ENCODE results near the gene ARL10. TPM values are rescaled to one million over a fixed set of nuclear protein-coding genes. Genes with fewer than 3 reads are reported as not detected.

ARL10 gene
- total RNA-seq, 2 donors from 2014 or later, result 1.3 to 2.8 TPM

DNA sequence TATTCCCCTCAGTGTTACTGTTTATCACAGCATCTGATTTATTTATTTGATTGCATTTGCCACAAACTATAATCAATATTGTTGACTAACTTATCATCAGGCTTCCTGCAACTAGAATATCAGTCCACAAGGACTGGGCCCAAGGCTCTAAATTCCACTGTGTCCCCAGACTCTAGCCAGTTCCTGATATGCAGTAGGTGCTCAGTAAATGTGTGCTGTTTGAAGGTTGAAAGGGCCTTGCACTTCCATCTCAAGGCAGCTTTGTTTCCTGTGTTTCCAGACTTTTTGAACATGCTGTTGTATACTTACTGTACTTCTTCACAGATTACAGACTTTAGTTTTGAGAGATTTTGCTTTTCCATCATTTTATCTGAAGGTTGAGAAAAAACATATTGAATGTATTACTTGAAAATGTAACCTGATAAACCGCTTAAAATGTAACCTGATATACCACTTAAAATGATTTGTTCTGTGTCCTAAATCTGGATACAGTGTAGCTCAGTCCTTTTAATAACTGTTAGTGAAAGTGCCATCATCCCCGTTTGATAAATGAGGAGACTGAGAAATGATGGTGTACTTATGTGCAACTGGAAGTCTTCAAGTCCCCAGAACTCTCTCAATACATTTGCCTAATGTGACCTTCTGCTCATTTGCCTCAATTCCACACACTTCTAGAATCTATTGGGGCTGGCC, 22.4 kb upstream of the ARL10 start:
- no peak overlapping the region for H3K4me3 ChIP-seq
- no peaks in the 10 kb centered on the region for H3K9me3 ChIP-seq
- no peak overlapping the region for H3K9ac ChIP-seq (ENCODE audit: low read depth in 2 of 2, low read length in 2 of 2)
- H3K4me1 ChIP-seq, result no peaks in the 10 kb centered on the region
- DNase-seq, result no peak
- H3K27me3 ChIP-seq, result no peaks in the 10 kb centered on the region
- TF ChIP-seq, protein P1, sequence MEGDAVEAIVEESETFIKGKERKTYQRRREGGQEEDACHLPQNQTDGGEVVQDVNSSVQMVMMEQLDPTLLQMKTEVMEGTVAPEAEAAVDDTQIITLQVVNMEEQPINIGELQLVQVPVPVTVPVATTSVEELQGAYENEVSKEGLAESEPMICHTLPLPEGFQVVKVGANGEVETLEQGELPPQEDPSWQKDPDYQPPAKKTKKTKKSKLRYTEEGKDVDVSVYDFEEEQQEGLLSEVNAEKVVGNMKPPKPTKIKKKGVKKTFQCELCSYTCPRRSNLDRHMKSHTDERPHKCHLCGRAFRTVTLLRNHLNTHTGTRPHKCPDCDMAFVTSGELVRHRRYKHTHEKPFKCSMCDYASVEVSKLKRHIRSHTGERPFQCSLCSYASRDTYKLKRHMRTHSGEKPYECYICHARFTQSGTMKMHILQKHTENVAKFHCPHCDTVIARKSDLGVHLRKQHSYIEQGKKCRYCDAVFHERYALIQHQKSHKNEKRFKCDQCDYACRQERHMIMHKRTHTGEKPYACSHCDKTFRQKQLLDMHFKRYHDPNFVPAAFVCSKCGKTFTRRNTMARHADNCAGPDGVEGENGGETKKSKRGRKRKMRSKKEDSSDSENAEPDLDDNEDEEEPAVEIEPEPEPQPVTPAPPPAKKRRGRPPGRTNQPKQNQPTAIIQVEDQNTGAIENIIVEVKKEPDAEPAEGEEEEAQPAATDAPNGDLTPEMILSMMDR (IDR thresholded peaks at IDR 0.05), result no peak
- intact Hi-C loops (cut with DNase I), result no loop called here
- H3K27ac ChIP-seq, result no peak overlapping the region
- H3K36me3 ChIP-seq, result peaks cover 16% of the 10 kb centered on the region

DNA sequence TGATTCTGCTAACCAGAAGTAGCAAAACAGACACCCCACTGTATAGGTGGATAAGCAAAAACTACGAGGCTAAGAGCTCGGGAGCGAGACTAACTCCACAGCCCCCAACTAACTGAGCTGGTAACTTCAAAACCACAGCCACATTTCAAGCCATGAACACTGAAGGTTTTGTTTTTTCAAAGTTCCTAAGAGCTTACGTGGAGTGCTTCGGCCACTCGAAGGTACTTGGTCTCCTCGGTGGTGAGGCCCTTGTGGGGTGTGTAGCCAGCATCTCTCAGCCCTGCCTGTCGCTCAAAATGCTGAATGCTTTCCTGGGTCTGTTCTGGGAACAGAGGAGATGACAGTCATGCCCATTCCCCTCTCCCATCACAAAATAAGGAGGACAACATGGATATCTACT, 14.9 kb upstream of the ARL10 start:
- DNase-seq, result no peak
- no peaks in the 10 kb centered on the region for H3K4me1 ChIP-seq
- H3K9me3 ChIP-seq, result no peaks in the 10 kb centered on the region
- no peak overlapping the region for H3K9ac ChIP-seq (ENCODE audit: low read depth in 2 of 2, low read length in 2 of 2)
- intact Hi-C loops (cut with DNase I), result no loop called here
- peaks cover 15% of the 10 kb centered on the region for H3K36me3 ChIP-seq
- H3K27ac ChIP-seq, result no peak overlapping the region
- TF ChIP-seq, protein P1 (IDR thresholded peaks at IDR 0.05), result no peak
- no peak overlapping the region for H3K4me3 ChIP-seq
- H3K27me3 ChIP-seq, result no peaks in the 10 kb centered on the region

DNA sequence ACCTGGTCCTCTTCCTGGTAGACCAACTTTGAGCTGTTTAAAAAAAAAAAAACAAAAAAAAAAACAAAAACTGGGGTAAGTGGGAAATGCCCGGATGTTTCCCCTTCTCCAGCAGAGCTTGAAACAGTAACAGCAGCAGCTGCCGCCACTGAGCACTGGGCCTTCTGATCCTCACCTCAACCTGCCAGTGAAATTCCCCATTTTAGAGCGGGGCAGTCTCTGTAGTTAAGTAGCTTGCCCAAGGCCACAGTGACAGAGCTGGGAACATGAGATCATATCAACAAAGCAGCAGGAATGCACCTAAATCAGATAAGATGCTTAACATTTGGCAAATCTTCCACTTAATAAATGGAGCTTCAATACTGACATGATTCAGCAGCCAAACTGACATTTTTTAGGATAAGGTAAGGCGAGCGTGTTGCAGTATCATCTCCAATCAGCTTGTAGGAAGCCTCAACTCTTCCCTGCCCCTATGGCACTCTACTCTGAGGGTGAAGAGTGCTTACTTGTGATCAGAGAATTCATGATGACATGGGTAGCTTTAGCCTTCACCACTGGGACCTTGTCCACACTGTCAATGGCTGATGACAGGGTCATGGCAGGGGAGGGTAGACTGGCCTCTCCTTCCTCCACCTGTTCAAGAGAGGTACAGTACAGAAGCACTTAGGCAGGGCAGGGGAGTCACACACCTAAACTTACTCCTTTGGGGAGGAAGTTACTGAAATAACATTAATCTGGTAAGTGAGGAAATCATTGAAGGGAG, 13.0 kb upstream of the ARL10 start:
- Histone ChIP-seq H3K27me3 (no peaks in the 10 kb centered on the region), H3K27ac (no peak overlapping the region), H3K9me3 (no peaks in the 10 kb centered on the region), H3K9ac (ENCODE audit: low read depth in 2 of 2, low read length in 2 of 2) (no peak overlapping the region), H3K4me1 (no peaks in the 10 kb centered on the region), H3K36me3 (peaks cover 5% of the 10 kb centered on the region), H3K4me3 (no peak overlapping the region)
- no peak for DNase-seq
- intact Hi-C loops (cut with DNase I), result no loop called here
- TF ChIP-seq, protein P1 (IDR thresholded peaks at IDR 0.05), result no peak

DNA sequence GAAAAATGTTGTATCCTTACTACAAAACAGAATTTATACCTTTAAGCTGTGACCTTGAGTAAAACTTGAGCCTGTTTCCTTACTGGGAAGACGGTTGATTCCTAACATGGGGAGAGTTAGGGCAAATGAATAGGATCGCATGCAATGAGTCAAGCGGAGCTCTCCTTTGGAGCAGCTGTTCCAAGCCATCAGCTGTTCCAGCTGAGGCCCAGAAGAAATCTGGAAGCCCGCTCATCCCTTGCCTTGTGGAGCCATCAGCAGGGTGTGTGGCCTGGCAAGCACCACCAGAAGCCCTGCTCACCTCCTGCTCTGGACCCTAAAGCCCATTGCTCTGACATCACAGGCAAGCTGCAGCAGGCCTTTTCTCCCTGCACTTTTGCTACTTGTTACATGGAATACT, 11.8 kb upstream of the ARL10 start:
- no peak for DNase-seq
- H3K9ac ChIP-seq (ENCODE audit: low read depth in 2 of 2, low read length in 2 of 2), result no peak overlapping the region
- intact Hi-C loops (cut with DNase I), result no loop called here
- H3K27ac ChIP-seq, result no peak overlapping the region
- no peaks in the 10 kb centered on the region for H3K9me3 ChIP-seq
- peaks cover 5% of the 10 kb centered on the region for H3K36me3 ChIP-seq
- TF ChIP-seq, protein P1 (IDR thresholded peaks at IDR 0.05), result no peak
- no peaks in the 10 kb centered on the region for H3K27me3 ChIP-seq
- no peaks in the 10 kb centered on the region for H3K4me1 ChIP-seq
- H3K4me3 ChIP-seq, result no peak overlapping the region

DNA sequence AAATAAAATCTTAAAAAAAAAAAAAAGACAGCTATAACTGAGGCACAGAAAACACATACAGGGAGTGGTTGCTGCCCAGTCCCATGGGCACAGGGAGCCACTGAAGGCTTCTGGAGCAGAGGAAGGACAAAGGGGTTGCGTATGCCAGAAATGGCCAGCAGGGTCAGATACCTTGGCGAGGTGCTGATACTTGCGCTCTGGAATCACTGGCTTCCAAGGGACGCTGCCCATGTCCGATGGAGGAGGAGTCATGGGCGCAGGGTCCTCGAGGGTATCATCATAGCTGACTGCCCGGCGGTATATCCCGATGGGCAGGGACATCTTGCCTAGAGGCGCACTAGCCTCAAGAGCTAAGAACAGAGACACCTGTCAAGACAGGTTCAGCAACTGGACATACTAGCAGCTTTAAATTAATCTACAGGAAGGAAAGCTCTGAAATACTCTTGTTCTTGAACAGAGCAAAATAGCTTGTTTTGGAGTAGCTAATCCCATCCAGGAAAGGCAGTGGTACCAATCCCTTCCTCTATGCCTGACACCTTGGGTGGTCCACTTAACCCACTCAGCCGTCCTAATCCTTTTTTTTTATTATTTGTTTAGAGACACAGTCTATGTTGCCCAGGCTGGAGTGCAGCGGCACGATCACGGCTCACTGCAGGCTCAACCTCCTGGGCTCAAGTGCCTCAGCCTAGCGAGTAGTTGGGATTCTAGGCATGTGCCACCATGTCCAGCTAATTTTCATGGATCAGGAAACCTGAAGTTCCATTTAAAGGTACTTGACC, 9.7 kb upstream of the ARL10 start:
- H3K36me3 ChIP-seq, result peaks cover 5% of the 10 kb centered on the region

More for the DNA sequence above, 9.7 kb upstream of the ARL10 start:
- intact Hi-C loops (cut with DNase I), result no loop called here
- Histone ChIP-seq H3K4me3 (no peak overlapping the region), H3K4me1 (no peaks in the 10 kb centered on the region), H3K27me3 (no peaks in the 10 kb centered on the region), H3K9me3 (no peaks in the 10 kb centered on the region), H3K9ac (ENCODE audit: low read depth in 2 of 2, low read length in 2 of 2) (no peak overlapping the region), H3K27ac (no peak overlapping the region)
- TF ChIP-seq, protein P1 (IDR thresholded peaks at IDR 0.05), result no peak
- DNase-seq, result no peak

Data from colonic mucosa (tissue), 4 donors.